HL-60 (cell line): ENCODE results near the gene CHIT1.
A peak's percentile ranks its signal among the peaks of the same experiment; 100 is the strongest.

ENCODE experiments used
- DNase-seq, 2 experiments: peaks; one replicate each; pipeline ENCODE4 v3.0.0-alpha.2; 2010 to 2020; ENCODE audit warnings: low read depth in 1 of 2, low spot score in 1 of 2
- H3K27ac ChIP-seq: fragments of 250-450 bp; sonication (Bioruptor Pico); replicated peaks from 2 replicates; pipeline ENCODE4 v1.5.1; 2020; ENCODE audit warnings: mild to moderate bottlenecking, moderate library complexity
- H3K27me3 ChIP-seq: fragments of 250-450 bp; sonication (Bioruptor Pico); 2 replicates; pipeline ENCODE4 v1.5.1; 2021; ENCODE audit warnings: mild to moderate bottlenecking, moderate library complexity; ENCODE audit not compliant: insufficient read depth, poor library complexity, severe bottlenecking
- H3K4me3 ChIP-seq: replicated peaks from 2 replicates; pipeline ENCODE4 v1.5.1; 2011; ENCODE audit warnings: mild to moderate bottlenecking, control low read depth, low read length; ENCODE audit not compliant: insufficient read depth
- GABPA ChIP-seq: IDR thresholded peaks from 2 replicates; pipeline ENCODE4 v1.6.1; 2012; ENCODE audit warnings: low read depth
- POLR2AphosphoS5 ChIP-seq: IDR thresholded peaks from 2 replicates; pipeline ENCODE4 v1.6.1; 2012; ENCODE audit warnings: low read depth
- REST ChIP-seq: IDR thresholded peaks from 2 replicates; pipeline ENCODE4 v1.6.1; 2012; ENCODE audit warnings: low read depth; ENCODE audit not compliant: insufficient replicate concordance
- SPI1 ChIP-seq: IDR thresholded peaks from 2 replicates; pipeline ENCODE4 v1.6.1; 2012; ENCODE audit warnings: low read depth, mild to moderate bottlenecking, borderline replicate concordance
- TF ChIP-seq, protein P1 (sequence below): IDR thresholded peaks from one replicate; pipeline ENCODE4 v1.5.1; 2011; ENCODE audit warnings: low read length, control low read depth, inconsistent platforms; ENCODE audit not compliant: insufficient read depth

CHIT1 gene

GRCh38 chr1:203199816-203200571, 29.5 kb downstream of the CHIT1 start:
- H3K4me3 ChIP-seq = no peak overlapping the region
- peak; percentile 83 to 94 for DNase-seq
- TF ChIP-seq POLR2AphosphoS5 (peak; percentile 69), SPI1 (peak; percentile 58; the same call in 1 of the 2 replicates)
- TF ChIP-seq, protein P1, sequence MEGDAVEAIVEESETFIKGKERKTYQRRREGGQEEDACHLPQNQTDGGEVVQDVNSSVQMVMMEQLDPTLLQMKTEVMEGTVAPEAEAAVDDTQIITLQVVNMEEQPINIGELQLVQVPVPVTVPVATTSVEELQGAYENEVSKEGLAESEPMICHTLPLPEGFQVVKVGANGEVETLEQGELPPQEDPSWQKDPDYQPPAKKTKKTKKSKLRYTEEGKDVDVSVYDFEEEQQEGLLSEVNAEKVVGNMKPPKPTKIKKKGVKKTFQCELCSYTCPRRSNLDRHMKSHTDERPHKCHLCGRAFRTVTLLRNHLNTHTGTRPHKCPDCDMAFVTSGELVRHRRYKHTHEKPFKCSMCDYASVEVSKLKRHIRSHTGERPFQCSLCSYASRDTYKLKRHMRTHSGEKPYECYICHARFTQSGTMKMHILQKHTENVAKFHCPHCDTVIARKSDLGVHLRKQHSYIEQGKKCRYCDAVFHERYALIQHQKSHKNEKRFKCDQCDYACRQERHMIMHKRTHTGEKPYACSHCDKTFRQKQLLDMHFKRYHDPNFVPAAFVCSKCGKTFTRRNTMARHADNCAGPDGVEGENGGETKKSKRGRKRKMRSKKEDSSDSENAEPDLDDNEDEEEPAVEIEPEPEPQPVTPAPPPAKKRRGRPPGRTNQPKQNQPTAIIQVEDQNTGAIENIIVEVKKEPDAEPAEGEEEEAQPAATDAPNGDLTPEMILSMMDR = no peak
- no peaks in the 10 kb centered on the region for H3K27me3 ChIP-seq
- peak overlapping the region; percentile 76 for H3K27ac ChIP-seq

GRCh38 chr1:203199481-203199815, 30.0 kb downstream of the CHIT1 start:
- no peaks in the 10 kb centered on the region for H3K27me3 ChIP-seq
- DNase-seq = no peak
- H3K27ac ChIP-seq = peak overlapping the region; percentile 76
- H3K4me3 ChIP-seq = no peak overlapping the region
- TF ChIP-seq GABPA = no peak
- TF ChIP-seq, protein P1 = no peak

DNA sequence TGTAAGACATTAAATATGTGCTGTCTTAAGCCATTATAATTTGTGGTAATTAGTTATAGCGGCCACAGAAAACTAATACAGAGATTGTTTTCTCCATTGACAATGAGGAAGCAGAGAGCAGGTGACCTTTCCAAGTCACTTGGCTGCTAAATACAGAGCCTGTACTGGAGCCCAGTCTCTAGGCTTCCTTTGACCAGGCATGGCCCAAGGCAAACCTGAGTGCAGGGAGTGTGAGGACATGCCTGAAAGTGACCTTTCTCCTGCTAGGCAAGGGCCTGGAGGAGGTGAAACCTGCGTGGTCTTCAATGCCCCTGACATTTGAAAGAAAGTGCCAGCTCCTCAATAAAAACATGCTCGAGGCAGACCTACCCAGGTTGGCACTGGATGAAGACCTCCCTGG, 30.5 kb downstream of the CHIT1 start:
- Histone ChIP-seq H3K27me3 (no peaks in the 10 kb centered on the region), H3K27ac (peak overlapping the region; percentile 76), H3K4me3 (no peak overlapping the region)
- TF ChIP-seq SPI1 (no peak), POLR2AphosphoS5 (no peak), REST (no peak), GABPA (no peak)
- TF ChIP-seq, protein P1 = no peak
- DNase-seq = no peak

- no peak overlapping the region for H3K27ac ChIP-seq
- peak; percentile 36 to 71 for DNase-seq
Observed at GRCh38 chr1:203197625-203198024, 31.8 kb downstream of the CHIT1 start.

More at GRCh38 chr1:203197625-203198024, 31.8 kb downstream of the CHIT1 start:
- Histone ChIP-seq H3K27me3 (no peaks in the 10 kb centered on the region), H3K4me3 (no peak overlapping the region)
- TF ChIP-seq SPI1 = no peak
- no peak for TF ChIP-seq GABPA
- TF ChIP-seq POLR2AphosphoS5 = no peak
- no peak for TF ChIP-seq REST
